H9 (cell line): ENCODE data around the gene HEBP2. TPM values are rescaled to one million over a fixed set of nuclear protein-coding genes. Genes with fewer than 3 reads are reported as not detected.

ENCODE experiments used
- DNase-seq: peaks from one replicate; pipeline ENCODE4 v3.0.0-alpha.2; 2017
- H2AFZ ChIP-seq: one replicate; pipeline ENCODE4 v1.6.1; 2013; ENCODE audit warnings: mild to moderate bottlenecking, low read length, control low read depth, moderate library complexity
- H2AK5ac ChIP-seq: 2 replicates; pipeline ENCODE4 v1.6.1; 2013; ENCODE audit warnings: low read length, control low read depth, mixed read lengths; ENCODE audit not compliant: insufficient read length
- H2BK120ac ChIP-seq: one replicate; pipeline ENCODE4 v1.6.1; 2013; ENCODE audit warnings: low read depth, mild to moderate bottlenecking, low read length, control low read depth, inconsistent platforms; ENCODE audit not compliant: poor library complexity, severe bottlenecking
- H2BK12ac ChIP-seq: 2 replicates; pipeline ENCODE4 v1.6.1; 2013; ENCODE audit warnings: low read length, control low read depth, mixed read lengths, low read depth; ENCODE audit not compliant: insufficient read length
- H2BK15ac ChIP-seq: 2 replicates; pipeline ENCODE4 v1.6.1; 2013; ENCODE audit warnings: low read depth, low read length, control low read depth
- H2BK20ac ChIP-seq: one replicate; pipeline ENCODE4 v1.6.1; 2013; ENCODE audit warnings: low read depth, mild to moderate bottlenecking, low read length, control low read depth, inconsistent platforms; ENCODE audit not compliant: poor library complexity, severe bottlenecking
- H2BK5ac ChIP-seq: 2 replicates; pipeline ENCODE4 v1.6.1; 2013; ENCODE audit warnings: low read length, control low read depth, mixed read lengths; ENCODE audit not compliant: insufficient read length
- H3K14ac ChIP-seq: 2 replicates; pipeline ENCODE4 v1.6.1; 2013; ENCODE audit warnings: low read length, control low read depth; ENCODE audit not compliant: insufficient read depth
- H3K18ac ChIP-seq: 2 replicates; pipeline ENCODE4 v1.6.1; 2013; ENCODE audit warnings: low read depth, mild to moderate bottlenecking, mixed read lengths, low read length, control low read depth; ENCODE audit not compliant: insufficient read length
- H3K23ac ChIP-seq: 2 replicates; pipeline ENCODE4 v1.6.1; 2013; ENCODE audit warnings: low read length, control low read depth, mixed read lengths, low read depth; ENCODE audit not compliant: insufficient read length
- H3K23me2 ChIP-seq: 2 replicates; pipeline ENCODE4 v1.6.1; 2013; ENCODE audit warnings: low read depth, mild to moderate bottlenecking, mixed read lengths, low read length, control low read depth; ENCODE audit not compliant: insufficient read length, poor library complexity, severe bottlenecking
- H3K27ac ChIP-seq: 2 replicates; pipeline ENCODE4 v1.5.1; 2013; ENCODE audit warnings: low read length, control low read depth, mixed read lengths, low read depth; ENCODE audit not compliant: insufficient read length
- H3K27me3 ChIP-seq: 2 replicates; pipeline ENCODE4 v1.6.1; 2013; ENCODE audit warnings: low read length, control low read depth, inconsistent platforms; ENCODE audit not compliant: insufficient read depth
- H3K4ac ChIP-seq: 2 replicates; pipeline ENCODE4 v1.6.1; 2013; ENCODE audit warnings: low read depth, mild to moderate bottlenecking, control low read depth, inconsistent platforms, low read length, moderate library complexity
- H3K4me1 ChIP-seq: 2 replicates; pipeline ENCODE4 v1.6.1; 2013; ENCODE audit warnings: low read length, control low read depth, inconsistent platforms; ENCODE audit not compliant: insufficient read depth
- H3K4me2 ChIP-seq: 2 replicates; pipeline ENCODE4 v1.6.1; 2013; ENCODE audit warnings: low read length, control low read depth, mixed read lengths; ENCODE audit not compliant: insufficient read length, insufficient read depth
- H3K56ac ChIP-seq: 2 replicates; pipeline ENCODE4 v1.6.1; 2013; ENCODE audit warnings: low read depth, mild to moderate bottlenecking, mixed read lengths, low read length, control low read depth; ENCODE audit not compliant: insufficient read length
- H3K79me1 ChIP-seq: 2 replicates; pipeline ENCODE4 v1.6.1; 2013; ENCODE audit warnings: low read depth, mild to moderate bottlenecking, moderate library complexity, low read length, control low read depth, inconsistent platforms; ENCODE audit not compliant: insufficient read depth, poor library complexity, severe bottlenecking
- H3K79me2 ChIP-seq: 2 replicates; pipeline ENCODE4 v1.6.1; 2013; ENCODE audit warnings: low read length, control low read depth, inconsistent platforms; ENCODE audit not compliant: insufficient read depth
- H3K9ac ChIP-seq: 2 replicates; pipeline ENCODE4 v1.6.1; 2013; ENCODE audit warnings: low read length, control low read depth, mixed read lengths; ENCODE audit not compliant: insufficient read length; ENCODE audit errors: extremely low read depth
- H3K9me3 ChIP-seq: one replicate; pipeline ENCODE4 v1.6.1; 2013; ENCODE audit warnings: low read depth, low read length, inconsistent platforms; ENCODE audit not compliant: control insufficient read depth
- H3T11ph ChIP-seq: one replicate; pipeline ENCODE4 v1.6.1; 2013; ENCODE audit warnings: mild to moderate bottlenecking, low read length, control low read depth, inconsistent platforms
- H4K20me1 ChIP-seq: one replicate; pipeline ENCODE4 v1.6.1; 2013; ENCODE audit not compliant: control insufficient read depth, insufficient read length, insufficient read depth
- H4K5ac ChIP-seq: 2 replicates; pipeline ENCODE4 v1.6.1; 2013; ENCODE audit warnings: low read depth, mild to moderate bottlenecking, mixed read lengths, low read length, control low read depth; ENCODE audit not compliant: insufficient read length
- H4K8ac ChIP-seq: replicated peaks from 2 replicates; pipeline ENCODE4 v1.6.1; 2013; ENCODE audit warnings: low read length, control low read depth, mixed read lengths, low read depth; ENCODE audit not compliant: insufficient read length
- H4K91ac ChIP-seq: 2 replicates; pipeline ENCODE4 v1.6.1; 2013; ENCODE audit warnings: low read depth, mild to moderate bottlenecking, moderate library complexity, mixed read lengths, low read length, control low read depth; ENCODE audit not compliant: insufficient read length
- H3K27ac Mint-ChIP-seq, 3 experiments: 2 replicates in 2 of 3; 3 replicates in 1 of 3; pipeline ENCODE4 v1.8.0; 2020 to 2021; ENCODE audit warnings: mixed read lengths in 3 of 3, mild to moderate bottlenecking in 1 of 3, moderate library complexity in 1 of 3
- H3K27me3 Mint-ChIP-seq: 2 replicates; pipeline ENCODE4 v1.8.0; 2021; ENCODE audit warnings: low read depth, mild to moderate bottlenecking, moderate library complexity, mixed read lengths
- H3K36me3 Mint-ChIP-seq, 3 experiments: 2 replicates in 2 of 3; 3 replicates in 1 of 3; pipeline ENCODE4 v1.8.0; 2020 to 2021; ENCODE audit warnings: low read depth in 3 of 3, mixed read lengths in 3 of 3; ENCODE audit not compliant: insufficient read depth in 1 of 3
- H3K4me1 Mint-ChIP-seq, 2 experiments: 2 replicates each; pipeline ENCODE4 v1.8.0; 2020; ENCODE audit warnings: mixed read lengths in 2 of 2
- H3K4me3 Mint-ChIP-seq, 2 experiments: 2 replicates in 1 of 2; 3 replicates in 1 of 2; pipeline ENCODE4 v1.8.0; 2020 to 2021; ENCODE audit warnings: mild to moderate bottlenecking in 2 of 2, mixed read lengths in 2 of 2, moderate library complexity in 1 of 2
- H3K9me3 Mint-ChIP-seq, 2 experiments: 2 replicates in 1 of 2; 3 replicates in 1 of 2; pipeline ENCODE4 v1.8.0; 2020; ENCODE audit warnings: mild to moderate bottlenecking in 2 of 2, mixed read lengths in 2 of 2, moderate library complexity in 1 of 2
- CTCF ChIP-seq: fragments of 200-600 bp; sonication (generic); conservative IDR thresholded peaks from 3 replicates; pipeline ENCODE4 v1.8.0; 2021; ENCODE audit warnings: antibody characterized with exemption, mild to moderate bottlenecking
- WGBS: extraction: QIAGEN DNeasy Blood & Tissue Kit; methylation state at CpG from one replicate; pipeline ENCODE4 v1.1.7; 2013; ENCODE audit warnings: missing lambda C conversion rate, low lambda C conversion rate, mixed read lengths; ENCODE audit not compliant: insufficient read length; ENCODE audit errors: extremely low coverage; 5-methylcytosine and 5-hydroxymethylcytosine counted together
- total RNA-seq: library from RNA; stranded (reverse); gene quantifications from 2 replicates; pipeline ENCODE4 v1.2.1, GENCODE V29; 2021

Gene HEBP2
- total RNA-seq, 1 experiment from 2014 or later = 57.8 TPM

DNA sequence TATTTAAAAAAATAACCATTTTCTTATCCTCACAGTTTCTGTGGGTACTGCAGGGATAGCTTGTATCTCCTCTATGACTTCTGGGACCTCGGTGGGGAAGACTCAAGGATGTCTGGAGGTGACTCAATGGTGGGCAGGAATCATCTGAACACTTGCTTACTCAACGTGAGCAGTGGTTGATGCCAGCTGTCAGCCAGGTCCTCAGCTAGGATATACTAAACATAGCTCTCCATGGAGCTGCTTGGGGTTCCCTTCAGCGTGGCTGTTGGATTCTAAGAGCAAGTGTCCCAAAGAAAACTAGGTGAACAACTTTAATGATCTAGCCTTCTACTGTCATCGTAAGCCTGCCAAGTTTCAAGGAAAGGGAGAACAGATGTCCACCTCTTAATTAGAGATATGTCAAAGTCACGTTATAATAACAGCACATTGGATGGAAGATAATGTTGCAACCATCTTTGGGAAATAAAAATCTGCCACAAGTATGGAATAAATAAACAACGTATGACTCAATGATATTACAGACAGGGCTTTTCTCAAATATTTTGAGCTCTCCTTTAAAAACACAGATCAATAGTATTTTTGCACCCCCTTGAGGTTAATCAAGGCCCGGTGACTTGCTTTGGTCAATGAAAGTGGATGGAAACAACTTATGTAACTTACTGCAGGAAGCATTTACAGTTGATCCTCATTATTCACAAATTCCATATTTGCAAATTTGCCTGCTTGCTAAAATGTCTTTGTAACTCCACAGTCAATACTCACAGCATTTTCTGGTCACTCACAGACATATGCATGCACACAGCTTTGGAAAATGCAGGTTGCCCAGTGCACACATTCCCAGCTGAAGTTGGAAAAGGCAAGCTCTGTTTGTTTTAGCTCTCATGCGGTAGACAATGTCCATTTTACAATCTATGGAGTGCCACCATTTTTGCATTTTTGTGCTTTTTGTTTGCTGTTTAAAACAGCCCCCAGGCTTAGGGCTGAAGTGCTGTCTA is 6.6 kb upstream of the HEBP2 start:
- no peak; the same call in 2 of the 3 replicates for TF ChIP-seq CTCF
- H3K23ac ChIP-seq = no peak overlapping the region
- Mint-ChIP-seq H3K27me3 (no peaks in the 10 kb centered on the region; the same call in 1 of the 2 replicates), H3K27ac (no peak overlapping the region), H3K4me1 (0 out of 4 replicates have a peak, but pooled peaks cover 0 to 6% of the 10 kb centered on the region in 2 experiments), H3K4me3 (no peak overlapping the region), H3K9me3 (no peaks in the 10 kb centered on the region), H3K36me3 (no peaks in the 10 kb centered on the region)
- H3K79me2 ChIP-seq = no peaks in the 10 kb centered on the region
- H4K20me1 ChIP-seq = no peaks in the 10 kb centered on the region
- H3K79me1 ChIP-seq = no peaks in the 10 kb centered on the region
- H3K4ac ChIP-seq = no peak overlapping the region
- H3K4me2 ChIP-seq = no peak overlapping the region
- H3K27me3 ChIP-seq = no peaks in the 10 kb centered on the region
- no peaks in the 10 kb centered on the region for H3K4me1 ChIP-seq
- no peak overlapping the region for H3K56ac ChIP-seq
- H3K14ac ChIP-seq = no peak overlapping the region
- no peak overlapping the region for H2BK15ac ChIP-seq
- H4K91ac ChIP-seq = no peak overlapping the region
- no peaks in the 10 kb centered on the region for H3K23me2 ChIP-seq
- no peak overlapping the region for H2AK5ac ChIP-seq
- no peak overlapping the region for H2BK120ac ChIP-seq
- no CpG with 5 or more reads among the region's 8 CpGs for WGBS
- no peak overlapping the region for H2BK5ac ChIP-seq
- no peak overlapping the region for H3K9ac ChIP-seq
- H3K27ac ChIP-seq = no peak overlapping the region
- no peak overlapping the region for H2BK12ac ChIP-seq
- H4K8ac ChIP-seq = no peak overlapping the region
- no peak overlapping the region for H2BK20ac ChIP-seq
- H3T11ph ChIP-seq = no peak overlapping the region
- no peak overlapping the region for H2AFZ ChIP-seq
- DNase-seq = no peak
- no peak overlapping the region for H4K5ac ChIP-seq
- no peaks in the 10 kb centered on the region for H3K9me3 ChIP-seq
- H3K18ac ChIP-seq = no peak overlapping the region
